Liver (tissue), 9 donors: ENCODE data around the gene AMACR. TPM values are rescaled to one million over a fixed set of nuclear protein-coding genes. Genes with fewer than 3 reads are reported as not detected.

ENCODE experiments used
- DNase-seq: peaks from one replicate; pipeline ENCODE4 v3.0.0-alpha.2; 2017; ENCODE audit warnings: low spot score
- H3K27ac ChIP-seq, 2 donors: one replicate each; pipeline ENCODE4 v1.7.0; 2013; ENCODE audit warnings: inconsistent platforms in 2 of 2, low read length in 2 of 2, control low read depth in 1 of 2, low read depth in 1 of 2, mild to moderate bottlenecking in 1 of 2
- H3K27me3 ChIP-seq, 4 donors: one replicate each; pipeline versions ENCODE4 v1.6.1 to v1.7.0; 2013; ENCODE audit warnings: low read length in 3 of 4, inconsistent platforms in 1 of 4, mild to moderate bottlenecking in 1 of 4, moderate library complexity in 1 of 4; ENCODE audit not compliant: control insufficient read depth in 4 of 4, insufficient read depth in 4 of 4
- H3K36me3 ChIP-seq, 4 donors: one replicate each; pipeline versions ENCODE4 v1.6.1 to v1.7.0; 2013; ENCODE audit warnings: low read length in 3 of 4, mild to moderate bottlenecking in 3 of 4, low read depth in 1 of 4, moderate library complexity in 1 of 4; ENCODE audit not compliant: control insufficient read depth in 4 of 4, insufficient read depth in 3 of 4
- H3K4me1 ChIP-seq, 4 donors: one replicate each; pipeline versions ENCODE4 v1.6.1 to v1.7.0; 2013; ENCODE audit warnings: low read length in 3 of 4, mild to moderate bottlenecking in 3 of 4, moderate library complexity in 1 of 4; ENCODE audit not compliant: control insufficient read depth in 4 of 4, insufficient read depth in 4 of 4
- H3K4me3 ChIP-seq, 3 donors: one replicate each; pipeline versions ENCODE4 v1.6.1 to v1.7.0; 2013; ENCODE audit warnings: low read length in 3 of 3, control low read depth in 1 of 3, low read depth in 1 of 3, mild to moderate bottlenecking in 1 of 3
- H3K9ac ChIP-seq, 2 donors: one replicate each; pipeline ENCODE4 v1.7.0; 2013; ENCODE audit warnings: low read length in 2 of 2, mild to moderate bottlenecking in 2 of 2, moderate library complexity in 2 of 2, control low read depth in 1 of 2, low read depth in 1 of 2
- H3K9me3 ChIP-seq, 4 donors: one replicate each; pipeline versions ENCODE4 v1.6.1 to v1.7.0; 2013; ENCODE audit warnings: low read length in 3 of 4; ENCODE audit not compliant: control insufficient read depth in 4 of 4
- EGR1 ChIP-seq, 2 donors: IDR thresholded peaks; 2 replicates each; pipeline ENCODE4 v1.6.1; 2016 to 2018; ENCODE audit warnings: antibody characterized with exemption in 2 of 2, low read depth in 2 of 2
- FOXA1 ChIP-seq: IDR thresholded peaks from 2 replicates; pipeline ENCODE4 v1.6.1; 2016; ENCODE audit warnings: antibody characterized with exemption
- FOXA2 ChIP-seq: IDR thresholded peaks from 2 replicates; pipeline ENCODE4 v1.6.1; 2016; ENCODE audit warnings: antibody characterized with exemption
- HNF4A ChIP-seq, 2 donors: conservative IDR thresholded peaks; 2 replicates each; pipeline ENCODE4 v1.6.1; 2016; ENCODE audit warnings: antibody characterized with exemption in 2 of 2, mild to moderate bottlenecking in 2 of 2
- HNF4G ChIP-seq: IDR thresholded peaks from 2 replicates; pipeline ENCODE4 v1.6.1; 2016; ENCODE audit warnings: antibody characterized with exemption
- JUND ChIP-seq, 2 donors: IDR thresholded peaks; 2 replicates each; pipeline ENCODE4 v1.6.1; 2016; ENCODE audit warnings: antibody characterized with exemption in 2 of 2
- NR2F2 ChIP-seq: IDR thresholded peaks from 2 replicates; pipeline ENCODE4 v1.6.1; 2016; ENCODE audit warnings: antibody characterized with exemption
- RAD21 ChIP-seq, 2 donors: IDR thresholded peaks; 2 replicates each; pipeline ENCODE4 v1.6.1; 2016; ENCODE audit warnings: antibody characterized with exemption in 2 of 2, mild to moderate bottlenecking in 2 of 2
- RXRA ChIP-seq, 2 donors: IDR thresholded peaks; 2 replicates each; pipeline ENCODE4 v1.6.1; 2017 to 2018; ENCODE audit warnings: antibody characterized with exemption in 2 of 2, mild to moderate bottlenecking in 1 of 2
- TAF1 ChIP-seq: conservative IDR thresholded peaks from 2 replicates; pipeline ENCODE4 v1.6.1; 2016; ENCODE audit warnings: antibody characterized with exemption, mild to moderate bottlenecking
- YY1 ChIP-seq: IDR thresholded peaks from 2 replicates; pipeline ENCODE4 v1.6.1; 2016; ENCODE audit warnings: antibody characterized with exemption, mild to moderate bottlenecking
- WGBS: extraction: QIAGEN DNeasy Blood & Tissue Kit; methylation state at CpG from one replicate; pipeline ENCODE4 v1.1.7; 2013; 5-methylcytosine and 5-hydroxymethylcytosine counted together
- polyA plus RNA-seq, 2 donors: library from polyadenylated mRNA; stranded (reverse) in 1 of 2; unstranded in 1 of 2; fragments of 200-250 nt in 1 of 2; fragments of >200 nt in 1 of 2; fragmentation: Nextera tagmentation in 1 of 2; extraction: Ambion mirVana in 1 of 2; gene quantifications; one replicate each; pipeline versions ENCODE4 v1.2.1 to v1.2.3, GENCODE V29; 2013 to 2015
- total RNA-seq, 2 donors: library from RNA; depleted of rRNA; stranded (reverse); fragments of >200 nt; gene quantifications; one replicate each; pipeline ENCODE4 v1.2.3, GENCODE V29; 2014
- TF ChIP-seq, protein P1 (sequence below): IDR thresholded peaks from 2 replicates; pipeline ENCODE4 v1.6.1; 2016; ENCODE audit warnings: antibody characterized with exemption, mild to moderate bottlenecking
- TF ChIP-seq, protein P2 (sequence below): fragments of 150-350 bp; IDR thresholded peaks from 2 replicates; pipeline ENCODE4 v1.5.1; 2017; ENCODE audit warnings: improper control_type of control experiment, low read depth, low read length; ENCODE audit not compliant: missing input control
- TF ChIP-seq, protein P3 (sequence below): IDR thresholded peaks from 2 replicates; pipeline ENCODE4 v1.6.1; 2016; ENCODE audit warnings: antibody characterized with exemption
- TF ChIP-seq, protein P4 (sequence below): IDR thresholded peaks from 2 replicates; pipeline ENCODE4 v1.6.1; 2016; ENCODE audit warnings: antibody characterized with exemption
- donor health status: healthy.
- donor health status: healthy.
- donor health status: healthy.
- donor health status: healthy.
- donor health status: healthy.

The AMACR gene
- total and polyA plus RNA-seq, 4 donors, result 15.6 to 48.5 (median 31.7) TPM

DNA sequence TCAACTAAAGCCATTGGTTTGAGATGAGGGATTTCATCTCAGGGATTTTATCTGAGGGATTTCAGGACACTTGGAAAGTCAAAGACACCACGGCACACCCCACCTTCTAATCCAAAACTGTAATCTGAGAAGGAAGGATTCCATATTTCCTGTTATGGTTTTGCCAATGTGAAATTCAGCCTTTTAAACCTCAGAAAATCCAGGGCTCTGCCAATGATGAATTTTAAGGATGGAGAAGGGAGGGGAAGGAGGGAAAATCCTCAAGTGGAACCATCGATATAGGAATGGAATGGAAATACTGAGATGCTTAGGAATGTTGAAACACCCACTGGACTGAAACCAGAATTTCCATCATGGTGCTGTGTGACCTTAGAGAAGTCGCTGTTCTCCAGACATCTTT, 29.9 kb upstream of the AMACR start:
- Histone ChIP-seq H3K9ac (no peak overlapping the region), H3K4me3 (no peak overlapping the region), H3K9me3 (no peaks in the 10 kb centered on the region), H3K36me3 (no peaks in the 10 kb centered on the region), H3K27ac (no peak overlapping the region), H3K4me1 (peaks cover 15 to 23% (median 15%) of the 10 kb centered on the region in 4 donors), H3K27me3 (no peaks in the 10 kb centered on the region)
- WGBS, result 93% methylated on average over 3 of the region's 3 CpGs
- TF ChIP-seq NR2F2 (no peak), RXRA (IDR thresholded peaks at IDR 0.05) (no peak), JUND (IDR thresholded peaks at IDR 0.05) (no peak)
- TF ChIP-seq, protein P1, sequence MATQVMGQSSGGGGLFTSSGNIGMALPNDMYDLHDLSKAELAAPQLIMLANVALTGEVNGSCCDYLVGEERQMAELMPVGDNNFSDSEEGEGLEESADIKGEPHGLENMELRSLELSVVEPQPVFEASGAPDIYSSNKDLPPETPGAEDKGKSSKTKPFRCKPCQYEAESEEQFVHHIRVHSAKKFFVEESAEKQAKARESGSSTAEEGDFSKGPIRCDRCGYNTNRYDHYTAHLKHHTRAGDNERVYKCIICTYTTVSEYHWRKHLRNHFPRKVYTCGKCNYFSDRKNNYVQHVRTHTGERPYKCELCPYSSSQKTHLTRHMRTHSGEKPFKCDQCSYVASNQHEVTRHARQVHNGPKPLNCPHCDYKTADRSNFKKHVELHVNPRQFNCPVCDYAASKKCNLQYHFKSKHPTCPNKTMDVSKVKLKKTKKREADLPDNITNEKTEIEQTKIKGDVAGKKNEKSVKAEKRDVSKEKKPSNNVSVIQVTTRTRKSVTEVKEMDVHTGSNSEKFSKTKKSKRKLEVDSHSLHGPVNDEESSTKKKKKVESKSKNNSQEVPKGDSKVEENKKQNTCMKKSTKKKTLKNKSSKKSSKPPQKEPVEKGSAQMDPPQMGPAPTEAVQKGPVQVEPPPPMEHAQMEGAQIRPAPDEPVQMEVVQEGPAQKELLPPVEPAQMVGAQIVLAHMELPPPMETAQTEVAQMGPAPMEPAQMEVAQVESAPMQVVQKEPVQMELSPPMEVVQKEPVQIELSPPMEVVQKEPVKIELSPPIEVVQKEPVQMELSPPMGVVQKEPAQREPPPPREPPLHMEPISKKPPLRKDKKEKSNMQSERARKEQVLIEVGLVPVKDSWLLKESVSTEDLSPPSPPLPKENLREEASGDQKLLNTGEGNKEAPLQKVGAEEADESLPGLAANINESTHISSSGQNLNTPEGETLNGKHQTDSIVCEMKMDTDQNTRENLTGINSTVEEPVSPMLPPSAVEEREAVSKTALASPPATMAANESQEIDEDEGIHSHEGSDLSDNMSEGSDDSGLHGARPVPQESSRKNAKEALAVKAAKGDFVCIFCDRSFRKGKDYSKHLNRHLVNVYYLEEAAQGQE, result no peak
- no peak for DNase-seq

DNA sequence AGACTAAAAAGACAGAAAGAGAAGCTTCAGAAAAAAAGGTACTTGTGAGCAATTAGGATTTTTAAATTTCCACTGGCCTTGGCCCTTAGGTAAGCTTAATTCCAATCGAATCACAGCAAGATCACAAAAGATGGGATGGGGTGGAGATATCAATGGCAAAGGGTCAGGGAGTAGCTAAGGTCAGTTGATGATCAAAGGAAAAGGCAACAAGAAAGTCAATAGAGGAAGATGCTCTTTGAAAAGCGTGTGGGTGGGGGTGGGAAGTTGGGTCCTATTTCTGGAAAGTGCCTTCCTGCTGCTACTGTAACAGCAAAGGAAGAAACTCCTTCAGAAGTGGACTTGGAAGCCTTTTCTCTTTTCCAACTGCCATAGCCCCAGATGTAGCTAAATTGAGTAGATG, 27.9 kb upstream of the AMACR start:
- TF ChIP-seq, protein P2, sequence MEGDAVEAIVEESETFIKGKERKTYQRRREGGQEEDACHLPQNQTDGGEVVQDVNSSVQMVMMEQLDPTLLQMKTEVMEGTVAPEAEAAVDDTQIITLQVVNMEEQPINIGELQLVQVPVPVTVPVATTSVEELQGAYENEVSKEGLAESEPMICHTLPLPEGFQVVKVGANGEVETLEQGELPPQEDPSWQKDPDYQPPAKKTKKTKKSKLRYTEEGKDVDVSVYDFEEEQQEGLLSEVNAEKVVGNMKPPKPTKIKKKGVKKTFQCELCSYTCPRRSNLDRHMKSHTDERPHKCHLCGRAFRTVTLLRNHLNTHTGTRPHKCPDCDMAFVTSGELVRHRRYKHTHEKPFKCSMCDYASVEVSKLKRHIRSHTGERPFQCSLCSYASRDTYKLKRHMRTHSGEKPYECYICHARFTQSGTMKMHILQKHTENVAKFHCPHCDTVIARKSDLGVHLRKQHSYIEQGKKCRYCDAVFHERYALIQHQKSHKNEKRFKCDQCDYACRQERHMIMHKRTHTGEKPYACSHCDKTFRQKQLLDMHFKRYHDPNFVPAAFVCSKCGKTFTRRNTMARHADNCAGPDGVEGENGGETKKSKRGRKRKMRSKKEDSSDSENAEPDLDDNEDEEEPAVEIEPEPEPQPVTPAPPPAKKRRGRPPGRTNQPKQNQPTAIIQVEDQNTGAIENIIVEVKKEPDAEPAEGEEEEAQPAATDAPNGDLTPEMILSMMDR, result no peak
- TF ChIP-seq RXRA (IDR thresholded peaks at IDR 0.05), result peak; percentile 15 to 33
- Histone ChIP-seq H3K4me1 (peaks cover 15 to 29% (median 20%) of the 10 kb centered on the region in 4 donors), H3K36me3 (no peaks in the 10 kb centered on the region), H3K27ac (no peak overlapping the region), H3K4me3 (no peak overlapping the region), H3K9me3 (no peaks in the 10 kb centered on the region), H3K27me3 (no peaks in the 10 kb centered on the region), H3K9ac (no peak overlapping the region)
- no peak for DNase-seq
- 58% methylated on average over 2 of the region's 2 CpGs for WGBS

DNA sequence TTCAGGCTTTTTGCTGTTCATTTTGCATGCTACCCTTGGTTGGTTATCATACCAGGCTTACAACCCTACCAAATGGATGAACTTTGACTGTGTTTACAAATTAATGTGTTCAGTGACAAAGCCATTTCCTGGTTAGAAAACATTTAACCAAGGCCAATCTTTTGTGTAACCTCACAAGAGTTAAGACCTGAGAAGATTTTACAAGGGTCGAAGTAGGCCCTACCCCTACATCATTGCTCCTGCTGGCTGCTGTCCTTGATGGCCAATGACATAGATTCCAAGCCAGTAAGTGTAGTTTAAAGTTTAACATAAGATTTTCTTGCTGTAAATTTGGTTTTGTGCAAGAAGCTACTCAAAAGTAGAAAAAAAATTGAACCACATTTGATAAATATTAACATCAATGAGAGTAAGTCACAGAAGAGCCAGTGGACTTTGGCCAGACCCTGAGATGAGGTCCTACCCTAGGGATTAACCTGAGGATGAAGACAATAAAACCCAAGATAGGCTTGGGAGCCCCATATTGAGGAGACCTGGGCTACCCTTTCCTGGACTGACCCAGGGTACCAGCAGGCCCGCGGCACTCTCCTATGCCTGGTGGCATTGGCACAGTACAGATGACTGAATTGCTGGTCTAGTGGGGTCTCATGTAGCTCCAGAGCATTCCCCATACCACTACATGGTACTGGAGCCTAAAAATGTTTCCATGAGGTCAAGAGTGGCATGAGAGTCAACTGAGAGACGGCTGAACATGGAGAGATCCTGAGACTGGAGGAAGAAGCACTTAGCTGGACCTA, 26.9 kb upstream of the AMACR start:
- no peaks in the 10 kb centered on the region for H3K36me3 ChIP-seq
- H3K9ac ChIP-seq, result no peak overlapping the region
- no peak overlapping the region for H3K4me3 ChIP-seq
- DNase-seq, result no peak
- H3K27ac ChIP-seq, result peak overlapping the region; percentile 69 to 87
- no peaks in the 10 kb centered on the region for H3K9me3 ChIP-seq
- peaks cover 15 to 38% (median 22%) of the 10 kb centered on the region in 4 donors for H3K4me1 ChIP-seq
- H3K27me3 ChIP-seq, result no peaks in the 10 kb centered on the region
- 77% methylated on average over 4 of the region's 4 CpGs for WGBS
- TF ChIP-seq FOXA1 (peak; percentile 41), FOXA2 (peak; percentile 68), RAD21 (IDR thresholded peaks at IDR 0.05) (peak; percentile 22 to 29), TAF1 (no peak), EGR1 (IDR thresholded peaks at IDR 0.05; ENCODE audit: low read depth in 2 of 2) (peak in 1 of 2 donors; percentile 20), JUND (IDR thresholded peaks at IDR 0.05) (peak in 1 of 2 donors; percentile 25), RXRA (IDR thresholded peaks at IDR 0.05) (peak; percentile 61 to 76), HNF4G (no peak), NR2F2 (no peak), HNF4A (conservative IDR thresholded peaks at IDR 0.05) (peak; percentile 68 to 77), YY1 (peak; percentile 77)
- TF ChIP-seq, protein P3, sequence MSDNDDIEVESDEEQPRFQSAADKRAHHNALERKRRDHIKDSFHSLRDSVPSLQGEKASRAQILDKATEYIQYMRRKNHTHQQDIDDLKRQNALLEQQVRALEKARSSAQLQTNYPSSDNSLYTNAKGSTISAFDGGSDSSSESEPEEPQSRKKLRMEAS, result no peak
- TF ChIP-seq, protein P4, sequence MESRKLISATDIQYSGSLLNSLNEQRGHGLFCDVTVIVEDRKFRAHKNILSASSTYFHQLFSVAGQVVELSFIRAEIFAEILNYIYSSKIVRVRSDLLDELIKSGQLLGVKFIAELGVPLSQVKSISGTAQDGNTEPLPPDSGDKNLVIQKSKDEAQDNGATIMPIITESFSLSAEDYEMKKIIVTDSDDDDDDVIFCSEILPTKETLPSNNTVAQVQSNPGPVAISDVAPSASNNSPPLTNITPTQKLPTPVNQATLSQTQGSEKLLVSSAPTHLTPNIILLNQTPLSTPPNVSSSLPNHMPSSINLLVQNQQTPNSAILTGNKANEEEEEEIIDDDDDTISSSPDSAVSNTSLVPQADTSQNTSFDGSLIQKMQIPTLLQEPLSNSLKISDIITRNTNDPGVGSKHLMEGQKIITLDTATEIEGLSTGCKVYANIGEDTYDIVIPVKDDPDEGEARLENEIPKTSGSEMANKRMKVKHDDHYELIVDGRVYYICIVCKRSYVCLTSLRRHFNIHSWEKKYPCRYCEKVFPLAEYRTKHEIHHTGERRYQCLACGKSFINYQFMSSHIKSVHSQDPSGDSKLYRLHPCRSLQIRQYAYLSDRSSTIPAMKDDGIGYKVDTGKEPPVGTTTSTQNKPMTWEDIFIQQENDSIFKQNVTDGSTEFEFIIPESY, result peak; percentile 61
- TF ChIP-seq, protein P1, result no peak
